Ectodermal cell (in vitro differentiated cells): Measurements from ENCODE around the gene CR1.
"Not testable (repeated sequence)": the region's sequence is repeated elsewhere in the genome, so short reads cannot be mapped to it uniquely, and the experiment has no call there.

Experiments
- H3K27ac ChIP-seq: 2 replicates; pipeline ENCODE4 v1.7.0; 2013; ENCODE audit warnings: mild to moderate bottlenecking, low read depth, low read length; ENCODE audit not compliant: insufficient read depth, poor library complexity, severe bottlenecking
- H3K27me3 ChIP-seq: 2 replicates; pipeline ENCODE4 v1.7.0; 2013; ENCODE audit warnings: mild to moderate bottlenecking, low read length; ENCODE audit not compliant: insufficient read depth, control insufficient read depth, poor library complexity, severe bottlenecking
- H3K36me3 ChIP-seq: one replicate; pipeline ENCODE4 v1.7.0; 2013; ENCODE audit warnings: low read length; ENCODE audit not compliant: control insufficient read depth, insufficient read depth
- H3K4me1 ChIP-seq: one replicate; pipeline ENCODE4 v1.7.0; 2013; ENCODE audit warnings: low read length; ENCODE audit not compliant: control insufficient read depth, insufficient read depth
- H3K4me3 ChIP-seq: 2 replicates; pipeline ENCODE4 v1.7.0; 2013; ENCODE audit warnings: low read depth, low read length, control low read depth; ENCODE audit not compliant: insufficient read depth
- H3K9me3 ChIP-seq: 2 replicates; pipeline ENCODE4 v1.7.0; 2013; ENCODE audit warnings: mild to moderate bottlenecking, low read length, moderate library complexity; ENCODE audit not compliant: control insufficient read depth
- WGBS, 2 experiments: methylation state at CpG; one replicate each; pipeline ENCODE4 v1.1.7; 2013; ENCODE audit warnings: missing lambda C conversion rate in 2 of 2; 5-methylcytosine and 5-hydroxymethylcytosine counted together

The CR1 gene

GRCh38 chr1:207649210-207649753 is 153.3 kb downstream of the CR1 start:
- Histone ChIP-seq H3K4me3 (no peak overlapping the region), H3K4me1 (peaks cover 3% of the 10 kb centered on the region), H3K36me3 (no peaks in the 10 kb centered on the region), H3K9me3 (no peaks in the 10 kb centered on the region), H3K27ac (no peak overlapping the region), H3K27me3 (peaks cover 5% of the 10 kb centered on the region)
- WGBS, 2 experiments = 40 to 44% methylated on average over 5 of the region's 5 CpGs

- no peak overlapping the region for H3K4me3 ChIP-seq
- no peaks in the 10 kb centered on the region for H3K36me3 ChIP-seq
- no peaks in the 10 kb centered on the region for H3K9me3 ChIP-seq
- peaks cover 5% of the 10 kb centered on the region for H3K27me3 ChIP-seq
- peaks cover 3% of the 10 kb centered on the region for H3K4me1 ChIP-seq
- WGBS, 2 experiments = 89 to 95% methylated on average over 4 of the region's 4 CpGs
- no peak overlapping the region for H3K27ac ChIP-seq
Measured at GRCh38 chr1:207649865-207650580, 154.1 kb downstream of the CR1 start.

- peaks cover 3% of the 10 kb centered on the region for H3K4me1 ChIP-seq
- H3K27me3 ChIP-seq = no peaks in the 10 kb centered on the region
- no peak overlapping the region for H3K4me3 ChIP-seq
- H3K36me3 ChIP-seq = no peaks in the 10 kb centered on the region
- no peaks in the 10 kb centered on the region for H3K9me3 ChIP-seq
- no peak overlapping the region for H3K27ac ChIP-seq
- no CpG with 5 or more reads among the region's 1 CpG for WGBS, 2 experiments
Measured at GRCh38 chr1:207651583-207651982, 155.6 kb downstream of the CR1 start.

- Histone ChIP-seq H3K9me3 (no peaks in the 10 kb centered on the region), H3K27me3 (no peaks in the 10 kb centered on the region), H3K27ac (no peak overlapping the region), H3K4me1 (peaks cover 1% of the 10 kb centered on the region), H3K36me3 (no peaks in the 10 kb centered on the region), H3K4me3 (no peak overlapping the region)
- WGBS, 2 experiments = 83 to 96% methylated on average over 2 of the region's 2 CpGs
Measured at GRCh38 chr1:207654320-207654719, 158.4 kb downstream of the CR1 start.

- H3K36me3 ChIP-seq = no peaks in the 10 kb centered on the region
- no peaks in the 10 kb centered on the region for H3K9me3 ChIP-seq
- no peak overlapping the region for H3K4me3 ChIP-seq
- H3K4me1 ChIP-seq = no peaks in the 10 kb centered on the region
- WGBS, 2 experiments = 85 to 86% methylated on average over 7 of the region's 7 CpGs
- no peaks in the 10 kb centered on the region for H3K27me3 ChIP-seq
- no peak overlapping the region for H3K27ac ChIP-seq
Measured at GRCh38 chr1:207658408-207658807, 162.5 kb downstream of the CR1 start.

- H3K4me1 ChIP-seq = no peaks in the 10 kb centered on the region
- 88 to 89% methylated on average over 9 of the region's 9 CpGs for WGBS, 2 experiments
- no peak overlapping the region for H3K4me3 ChIP-seq
Measured at GRCh38 chr1:207658904-207659485, 163.0 kb downstream of the CR1 start.

GRCh38 chr1:207659545-207660153 is 163.7 kb downstream of the CR1 start:
- Histone ChIP-seq H3K9me3 (no peaks in the 10 kb centered on the region), H3K27me3 (no peaks in the 10 kb centered on the region), H3K4me1 (no peaks in the 10 kb centered on the region), H3K4me3 (no peak overlapping the region), H3K27ac (no peak overlapping the region), H3K36me3 (no peaks in the 10 kb centered on the region)
- 82 to 84% methylated on average over 10 of the region's 10 CpGs for WGBS, 2 experiments

More at GRCh38 chr1:207658904-207659485, 163.0 kb downstream of the CR1 start:
- Histone ChIP-seq H3K27ac (no peak overlapping the region), H3K9me3 (no peaks in the 10 kb centered on the region), H3K36me3 (no peaks in the 10 kb centered on the region), H3K27me3 (no peaks in the 10 kb centered on the region)

- H3K4me3 ChIP-seq, H3K27ac ChIP-seq, H3K9me3 ChIP-seq, H3K36me3 ChIP-seq, H3K4me1 ChIP-seq, H3K27me3 ChIP-seq: not testable (repeated sequence)
- WGBS, 2 experiments = 93% methylated on average over 2 of the region's 2 CpGs; no CpG with 5 or more reads in 1 of the 2 experiments
Measured at GRCh38 chr1:207661420-207661819, 165.5 kb downstream of the CR1 start.

- H3K9me3 ChIP-seq = peaks cover 3% of the 10 kb centered on the region
- H3K27ac ChIP-seq = no peak overlapping the region
- no peaks in the 10 kb centered on the region for H3K4me1 ChIP-seq
- peaks cover 27% of the 10 kb centered on the region for H3K27me3 ChIP-seq
- no peaks in the 10 kb centered on the region for H3K36me3 ChIP-seq
- WGBS, 2 experiments = 92 to 96% methylated on average over 1 of the region's 1 CpG
- no peak overlapping the region for H3K4me3 ChIP-seq
Measured at GRCh38 chr1:207666342-207666741, 170.4 kb downstream of the CR1 start.

GRCh38 chr1:207669528-207670009 is 173.6 kb downstream of the CR1 start:
- Histone ChIP-seq H3K27ac (no peak overlapping the region), H3K4me1 (no peaks in the 10 kb centered on the region), H3K9me3 (peaks cover 3% of the 10 kb centered on the region), H3K4me3 (peak overlapping the region; percentile 10), H3K36me3 (no peaks in the 10 kb centered on the region), H3K27me3 (peaks cover 27% of the 10 kb centered on the region)
- 64 to 68% methylated on average over 44 of the region's 44 CpGs for WGBS, 2 experiments
